GM18526 (cell line): ENCODE measurements around the gene C5orf15.

Experiments used
- POLR2A ChIP-seq: IDR thresholded peaks from 3 replicates; pipeline ENCODE4 v1.6.1; 2011; ENCODE audit not compliant: insufficient read length; ENCODE audit errors: extremely low read depth

Gene C5orf15

DNA sequence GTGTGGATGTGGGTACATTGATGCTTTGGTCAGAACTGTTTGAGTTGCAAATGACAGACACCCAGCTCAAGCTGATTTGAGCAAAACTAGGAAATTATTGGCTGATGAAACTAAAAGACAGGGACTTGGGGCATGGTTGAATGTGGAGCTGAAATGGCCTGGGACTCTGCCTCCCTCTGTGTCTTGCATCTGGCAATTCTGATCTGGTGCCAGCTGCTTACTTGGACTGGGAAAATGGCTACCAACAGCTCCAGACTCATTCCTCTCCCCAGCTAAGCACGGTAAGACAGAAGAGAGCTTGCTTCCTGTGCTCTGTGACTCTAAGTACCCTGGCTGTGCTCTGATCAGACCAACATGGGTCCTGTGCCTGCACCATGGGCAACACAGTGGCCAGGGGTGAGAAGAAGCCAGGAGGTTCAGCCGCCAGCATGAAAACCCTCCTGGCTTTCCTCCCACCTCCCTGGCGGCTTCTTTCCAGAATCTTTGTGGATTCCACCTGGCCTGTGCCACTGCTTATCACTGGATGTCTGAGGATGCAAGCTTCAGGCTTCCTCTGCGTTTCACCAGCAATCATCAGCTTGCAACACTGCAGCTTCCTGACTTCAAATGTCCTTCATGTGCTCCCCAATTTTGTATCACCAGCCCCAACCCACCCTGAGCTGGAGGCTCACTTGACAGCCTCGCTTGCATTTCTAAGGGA lies 44.1 kb downstream of the C5orf15 start:
- TF ChIP-seq POLR2A, result no peak

GRCh38 chr5:133921979-133922378 lies 46.4 kb downstream of the C5orf15 start:
- no peak for TF ChIP-seq POLR2A

- no peak for TF ChIP-seq POLR2A
Observed at GRCh38 chr5:133921069-133921468, 47.4 kb downstream of the C5orf15 start.

DNA sequence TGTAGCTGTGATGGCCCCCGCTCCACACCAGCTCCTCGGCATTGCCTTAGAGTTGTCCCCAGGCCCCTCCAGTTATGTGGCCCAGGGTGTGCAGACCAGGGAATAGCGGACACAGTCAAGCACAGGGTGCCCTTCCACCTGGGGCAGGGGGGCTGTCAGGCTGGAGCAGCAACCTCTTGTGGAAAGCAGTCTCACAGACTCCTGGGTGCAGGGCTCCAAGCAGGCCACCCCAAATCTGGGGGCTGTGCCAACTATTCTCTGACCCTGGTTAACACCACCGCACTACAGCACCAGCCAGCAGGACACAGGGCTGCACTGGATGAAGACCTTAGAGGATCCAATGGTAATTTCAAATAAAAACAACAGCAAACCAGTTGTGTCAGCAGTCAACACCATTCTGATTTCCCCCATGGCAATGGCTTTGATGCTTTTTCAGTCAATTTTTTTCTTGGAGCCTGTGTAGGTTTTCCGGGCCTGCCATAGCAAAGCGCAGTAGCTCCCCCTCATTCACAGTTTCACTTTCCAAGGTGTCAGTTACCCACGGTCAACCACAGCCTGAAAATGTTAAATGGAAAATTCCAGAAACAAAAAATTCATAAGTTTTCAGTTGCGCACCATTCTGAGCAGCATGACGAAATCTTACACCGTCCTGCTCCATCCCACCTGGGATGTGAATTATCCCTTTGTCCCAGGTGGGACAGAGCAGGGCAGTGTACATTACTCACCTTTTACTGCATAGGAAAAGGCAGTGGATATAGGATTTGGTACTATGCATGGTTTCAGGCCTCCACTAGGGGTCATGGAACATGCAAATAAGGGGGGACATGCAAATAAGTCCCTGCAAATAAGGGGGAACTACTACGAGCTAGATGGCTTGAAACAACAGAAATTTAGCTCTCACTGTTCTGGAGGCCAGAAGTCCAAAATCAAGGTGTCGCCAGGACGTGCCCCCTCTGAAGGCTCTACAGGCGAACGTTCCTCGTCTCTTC lies 49.0 kb downstream of the C5orf15 start:
- TF ChIP-seq POLR2A, result no peak

DNA sequence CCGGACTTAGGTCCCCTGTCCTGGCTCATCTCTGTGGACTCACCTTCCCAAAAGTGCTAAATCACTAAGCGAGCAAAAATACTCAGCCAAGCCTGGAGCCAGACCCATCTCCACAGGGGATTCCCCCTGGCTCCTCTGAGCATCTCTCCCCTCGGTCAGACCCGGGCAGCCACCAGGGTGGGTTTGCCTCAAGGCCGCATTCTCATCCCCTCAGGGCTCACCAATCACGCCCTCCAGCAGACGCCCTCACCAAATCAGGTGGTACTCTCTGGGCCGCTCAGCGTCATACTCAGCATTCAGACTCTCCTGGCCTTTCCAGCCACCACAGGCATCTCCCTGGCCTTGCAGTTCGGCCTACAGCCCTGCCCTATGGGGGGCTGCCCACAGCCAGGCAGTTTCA lies 49.7 kb downstream of the C5orf15 start:
- TF ChIP-seq POLR2A, result no peak

DNA sequence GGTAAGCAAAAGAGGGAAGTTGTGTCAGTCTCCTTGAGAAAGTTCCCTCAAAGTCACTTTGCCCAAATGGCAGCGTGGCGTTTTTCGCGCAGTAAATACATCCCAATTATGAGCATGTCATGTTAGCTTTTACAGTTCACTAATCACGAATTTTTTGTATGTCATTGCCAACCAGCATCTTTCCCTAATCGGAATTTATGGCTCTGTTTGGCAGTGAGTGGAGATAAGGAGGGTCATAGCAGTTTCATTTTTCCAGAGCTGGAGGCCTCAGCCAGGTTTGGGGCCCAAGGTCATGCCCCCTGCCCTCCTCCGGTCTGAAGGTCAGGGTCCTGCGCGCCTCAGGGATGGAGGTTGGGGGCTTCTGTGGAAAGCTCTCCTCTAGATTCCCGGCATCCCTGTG lies 50.1 kb downstream of the C5orf15 start:
- TF ChIP-seq POLR2A, result no peak

- no peak for TF ChIP-seq POLR2A
Observed at GRCh38 chr5:133917785-133918184, 50.6 kb downstream of the C5orf15 start.

- no peak for TF ChIP-seq POLR2A
Observed at GRCh38 chr5:133916914-133917313, 51.5 kb downstream of the C5orf15 start.

- no peak for TF ChIP-seq POLR2A
Observed at GRCh38 chr5:133916479-133916878, 51.9 kb downstream of the C5orf15 start.

- TF ChIP-seq POLR2A, result no peak
Observed at GRCh38 chr5:133914434-133914833, 54.0 kb downstream of the C5orf15 start.

- TF ChIP-seq POLR2A, result no peak
Observed at GRCh38 chr5:133913413-133914155, 54.8 kb downstream of the C5orf15 start.

GRCh38 chr5:133912951-133913350 lies 55.5 kb downstream of the C5orf15 start:
- TF ChIP-seq POLR2A, result no peak

DNA sequence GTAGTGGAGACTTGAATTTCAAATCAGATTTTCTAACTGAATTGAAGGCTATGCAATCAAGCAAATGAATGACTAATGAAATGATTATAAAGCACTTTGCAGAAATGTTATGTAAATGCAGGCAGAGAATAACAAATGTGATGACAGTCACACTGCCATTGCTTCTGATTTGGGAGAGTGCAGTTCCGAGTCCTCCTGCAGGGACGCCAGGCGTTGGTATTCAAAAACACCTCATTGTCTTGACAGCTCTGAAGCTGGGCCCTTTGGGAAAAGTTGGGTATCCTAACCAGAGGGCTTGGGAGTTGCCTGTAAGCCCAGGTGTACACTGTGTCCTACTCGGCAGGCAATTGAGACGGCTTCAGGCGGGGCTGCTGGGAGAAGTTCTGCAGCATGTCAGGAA lies 57.9 kb downstream of the C5orf15 start:
- TF ChIP-seq POLR2A, result no peak

- no peak for TF ChIP-seq POLR2A
Observed at GRCh38 chr5:133909603-133910002, 58.8 kb downstream of the C5orf15 start.

DNA sequence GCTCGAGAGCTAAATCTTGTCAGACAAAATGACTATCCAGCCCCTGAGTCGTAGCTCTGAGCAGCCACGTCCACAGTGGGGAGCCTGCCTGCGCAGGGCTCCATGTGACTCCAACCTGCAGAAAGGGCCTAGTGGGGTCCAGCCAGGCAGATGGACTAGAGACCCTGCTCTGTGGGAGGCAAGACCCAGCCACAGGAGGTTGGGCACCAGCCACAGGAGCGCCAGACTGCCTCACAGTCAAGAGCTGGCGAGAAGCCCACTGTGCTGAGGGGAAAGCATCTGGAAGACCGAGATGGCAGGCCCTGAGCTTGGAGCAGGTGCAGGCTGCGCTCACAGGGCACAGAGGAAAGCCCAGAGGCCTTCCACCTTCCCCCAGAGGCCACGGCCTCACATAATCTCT lies 61.4 kb downstream of the C5orf15 start:
- TF ChIP-seq POLR2A, result no peak
